Measurements from ENCODE around the gene LNX1.

LNX1 gene

GRCh38 chr4:53599632-53600031 lies 8.3 kb upstream of the LNX1 start:
- DNase-seq (ENCODE audit: low read depth in 2 of 2, low spot score in 1 of 2): no peak

- DNase-seq (ENCODE audit: low read depth in 2 of 2, low spot score in 1 of 2): no peak
These were observed 7.6 kb upstream of the LNX1 start for GRCh38 chr4:53598901-53599300.

DNA sequence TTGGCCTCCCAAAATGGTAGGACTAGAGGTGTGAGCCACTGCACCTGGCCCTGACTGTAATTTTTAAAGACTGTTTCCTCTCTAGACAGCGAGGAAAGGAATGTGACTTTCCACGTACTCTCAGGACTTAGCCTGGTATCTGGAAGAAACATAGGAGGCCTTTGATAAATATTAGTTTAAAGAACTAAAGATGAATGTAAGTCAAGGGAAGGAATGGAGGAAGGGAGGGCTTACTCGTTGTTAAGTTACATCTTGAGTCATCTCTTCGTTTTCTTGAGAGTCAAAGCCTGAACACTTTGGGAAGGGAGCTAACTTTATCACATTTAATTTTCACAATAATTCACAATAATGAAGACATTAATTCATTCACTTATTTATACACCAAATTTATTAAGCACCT lies 7.2 kb upstream of the LNX1 start:
- DNase-seq (ENCODE audit: low read depth in 2 of 2, low spot score in 1 of 2): no peak

- no peak for DNase-seq (ENCODE audit: low read depth in 2 of 2, low spot score in 1 of 2)
These were observed 5.6 kb upstream of the LNX1 start for GRCh38 chr4:53596901-53597300.

GRCh38 chr4:53595834-53596233 lies 4.5 kb upstream of the LNX1 start:
- DNase-seq (ENCODE audit: low read depth in 2 of 2, low spot score in 1 of 2): no peak

DNA sequence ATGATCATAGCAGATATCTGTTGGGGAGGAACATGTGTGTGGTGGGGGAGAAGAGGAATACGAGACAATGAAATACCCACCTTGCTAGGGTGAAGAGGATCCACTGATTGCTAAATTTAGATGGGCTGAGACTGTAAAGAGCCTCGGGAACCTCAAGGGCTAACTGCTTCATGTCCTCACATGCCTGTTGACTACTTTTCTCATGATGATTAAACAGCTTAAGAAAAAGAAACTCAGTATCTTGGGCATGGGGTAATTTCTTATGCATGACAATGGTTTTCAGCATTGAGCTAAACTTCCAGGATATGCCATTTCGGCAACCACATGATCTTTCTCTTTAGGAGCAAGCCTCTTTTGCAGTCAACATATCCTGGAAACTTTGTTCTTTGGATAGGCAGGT lies 3.9 kb upstream of the LNX1 start:
- no peak for DNase-seq (ENCODE audit: low read depth in 2 of 2, low spot score in 1 of 2)

DNA sequence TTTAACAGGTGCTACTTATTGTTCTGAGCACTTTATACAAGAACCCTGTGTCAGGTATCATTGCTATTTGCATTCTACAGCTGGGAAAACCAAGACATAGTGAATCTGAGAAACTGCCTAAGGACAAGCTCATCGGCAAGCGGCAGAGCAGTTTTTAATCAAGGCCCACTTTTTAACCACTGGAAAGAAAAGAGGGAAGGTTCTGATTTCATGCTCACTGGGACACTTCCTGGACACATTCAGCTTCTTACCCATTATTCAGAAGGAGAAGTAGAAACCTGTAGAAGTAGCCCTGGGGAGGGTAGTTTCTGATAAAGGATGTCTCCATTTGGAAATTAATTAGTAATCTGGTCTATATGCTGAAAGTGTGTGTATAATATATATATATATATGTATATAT lies 2.5 kb upstream of the LNX1 start:
- DNase-seq (ENCODE audit: low read depth in 2 of 2, low spot score in 1 of 2): no peak

DNA sequence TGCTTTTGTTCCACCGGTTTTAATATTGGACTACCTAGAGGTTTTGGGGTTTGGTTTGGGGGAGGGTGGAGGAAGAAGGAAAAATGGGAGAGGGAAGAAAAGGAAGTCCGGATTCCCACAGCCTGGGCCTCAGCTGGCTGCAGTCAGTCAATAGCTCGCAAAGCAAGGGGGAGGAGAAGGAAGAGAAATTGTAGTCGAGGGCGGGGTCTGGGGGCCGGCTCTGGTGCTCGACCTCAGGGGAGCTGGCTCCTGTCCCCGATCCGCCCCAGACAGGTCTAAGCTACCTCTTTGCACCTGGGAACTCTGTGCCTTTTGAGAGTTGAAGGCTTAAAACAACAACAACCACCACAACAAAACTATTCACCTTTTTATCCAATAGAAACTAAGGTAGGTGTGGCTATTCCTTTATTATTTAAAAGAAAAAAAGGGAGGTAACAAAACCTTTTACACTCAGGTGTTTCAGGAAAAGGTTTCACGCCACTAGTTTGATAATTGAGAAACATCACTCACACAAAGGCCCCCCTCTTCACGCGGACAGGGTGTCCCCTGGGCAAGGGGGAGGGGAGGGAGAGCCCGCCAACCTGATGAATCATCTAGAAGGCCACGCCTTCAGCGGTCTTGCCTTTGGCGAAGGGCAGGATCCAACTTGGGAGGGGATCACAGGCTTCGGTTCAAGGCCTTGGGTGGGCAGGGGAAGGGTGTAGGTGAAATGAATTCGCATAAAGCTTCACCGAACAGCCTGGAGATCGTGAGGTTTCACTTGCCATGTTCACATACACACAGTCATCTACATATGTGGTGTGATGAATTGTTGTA lies 1.6 kb upstream of the LNX1 start:
- no peak for DNase-seq (ENCODE audit: low read depth in 2 of 2, low spot score in 1 of 2)

GRCh38 chr4:53592122-53592521 lies 836 bp upstream of the LNX1 start:
- DNase-seq (ENCODE audit: low read depth in 2 of 2, low spot score in 1 of 2): no peak

- no peak for DNase-seq (ENCODE audit: low read depth in 2 of 2, low spot score in 1 of 2)
These were observed 1.1 kb downstream of the LNX1 start for GRCh38 chr4:53590187-53590586.

DNA sequence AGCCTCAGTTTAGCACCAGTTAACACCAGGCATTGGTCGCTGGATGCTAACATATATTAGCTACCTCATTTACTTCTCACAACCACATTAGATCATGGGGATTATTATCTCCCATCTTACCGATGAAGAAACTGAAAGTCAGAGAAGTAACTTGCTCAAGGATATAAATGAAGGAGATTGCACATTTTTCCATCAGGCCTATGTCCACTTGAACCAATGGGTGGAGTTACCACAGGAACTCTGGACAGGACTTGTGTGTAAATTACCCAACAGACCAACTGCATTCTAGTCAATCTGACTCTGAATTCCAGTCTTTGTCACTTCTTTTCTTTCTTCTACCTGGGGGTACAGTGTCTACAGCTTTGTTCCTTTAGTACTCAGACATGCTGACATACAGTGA lies 1.8 kb downstream of the LNX1 start:
- DNase-seq (ENCODE audit: low read depth in 2 of 2, low spot score in 1 of 2): no peak

DNA sequence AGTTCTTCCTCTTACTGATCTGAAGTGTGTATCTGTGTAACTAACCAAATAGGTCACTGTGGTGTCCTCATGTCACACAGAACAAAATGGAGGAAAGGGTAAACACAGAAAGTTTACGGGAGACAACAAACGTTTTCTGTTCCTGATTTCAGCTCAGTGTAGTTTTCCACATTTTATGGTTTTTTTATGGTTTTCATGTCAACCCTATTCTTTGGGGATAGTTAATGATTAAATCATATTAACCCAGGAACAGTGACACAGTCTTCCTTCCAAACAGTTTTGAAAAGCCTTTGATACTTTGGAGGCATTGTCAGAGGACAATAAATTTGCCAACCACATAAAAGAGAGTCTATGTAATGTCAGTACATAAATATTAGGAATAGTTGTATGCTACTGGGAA lies 4.2 kb downstream of the LNX1 start:
- no peak for DNase-seq (ENCODE audit: low read depth in 2 of 2, low spot score in 1 of 2)

GRCh38 chr4:53586121-53586816 lies 5.0 kb downstream of the LNX1 start:
- no peak for DNase-seq (ENCODE audit: low read depth in 2 of 2, low spot score in 1 of 2)

DNA sequence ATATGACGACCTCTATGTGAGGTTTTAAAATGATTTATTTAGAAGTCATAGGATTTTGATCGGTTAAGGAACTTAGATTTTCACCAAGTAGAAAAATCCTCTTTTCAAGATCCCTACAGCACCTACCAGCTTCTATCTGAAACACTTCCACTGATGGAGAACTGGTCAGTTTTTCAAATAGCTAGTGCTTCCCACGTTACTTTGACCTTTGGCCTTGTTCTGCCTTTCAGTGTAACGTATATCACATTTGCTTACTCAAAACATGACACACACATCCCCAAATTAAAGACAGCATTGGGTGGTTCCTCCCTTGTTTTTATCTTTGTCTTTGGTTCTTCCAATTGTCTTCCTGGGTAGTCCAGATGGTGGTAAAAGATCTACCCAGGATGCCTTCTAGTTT lies 6.6 kb downstream of the LNX1 start:
- no peak for DNase-seq (ENCODE audit: low read depth in 2 of 2, low spot score in 1 of 2)

GRCh38 chr4:53583513-53583912 lies 7.8 kb downstream of the LNX1 start:
- DNase-seq (ENCODE audit: low read depth in 2 of 2, low spot score in 1 of 2): no peak

- DNase-seq (ENCODE audit: low read depth in 2 of 2, low spot score in 1 of 2): no peak
These were observed 9.1 kb downstream of the LNX1 start for GRCh38 chr4:53582194-53582593.

DNA sequence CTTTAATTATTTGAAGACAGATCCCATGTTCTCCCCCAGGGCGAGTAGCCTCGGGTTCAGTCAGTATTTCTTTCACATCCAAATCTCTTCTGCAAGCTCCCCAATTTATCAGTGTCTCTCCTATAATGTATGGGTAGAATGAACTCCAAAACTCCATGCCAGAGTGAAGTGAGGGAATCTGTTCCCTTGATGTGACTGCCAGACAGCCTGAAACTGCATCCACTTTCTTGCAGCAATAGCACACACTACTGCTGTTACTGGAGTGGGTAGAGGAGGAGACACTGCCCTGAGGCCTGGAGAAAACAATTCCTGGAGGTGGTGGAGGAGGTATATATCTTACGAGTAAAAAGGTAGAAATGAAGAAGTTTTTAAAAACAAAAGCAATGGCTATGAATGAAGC lies 11.0 kb downstream of the LNX1 start:
- no peak for DNase-seq (ENCODE audit: low read depth in 2 of 2, low spot score in 1 of 2)

- DNase-seq (ENCODE audit: low read depth in 2 of 2, low spot score in 1 of 2): no peak
These were observed 11.5 kb downstream of the LNX1 start for GRCh38 chr4:53579826-53580225.

DNA sequence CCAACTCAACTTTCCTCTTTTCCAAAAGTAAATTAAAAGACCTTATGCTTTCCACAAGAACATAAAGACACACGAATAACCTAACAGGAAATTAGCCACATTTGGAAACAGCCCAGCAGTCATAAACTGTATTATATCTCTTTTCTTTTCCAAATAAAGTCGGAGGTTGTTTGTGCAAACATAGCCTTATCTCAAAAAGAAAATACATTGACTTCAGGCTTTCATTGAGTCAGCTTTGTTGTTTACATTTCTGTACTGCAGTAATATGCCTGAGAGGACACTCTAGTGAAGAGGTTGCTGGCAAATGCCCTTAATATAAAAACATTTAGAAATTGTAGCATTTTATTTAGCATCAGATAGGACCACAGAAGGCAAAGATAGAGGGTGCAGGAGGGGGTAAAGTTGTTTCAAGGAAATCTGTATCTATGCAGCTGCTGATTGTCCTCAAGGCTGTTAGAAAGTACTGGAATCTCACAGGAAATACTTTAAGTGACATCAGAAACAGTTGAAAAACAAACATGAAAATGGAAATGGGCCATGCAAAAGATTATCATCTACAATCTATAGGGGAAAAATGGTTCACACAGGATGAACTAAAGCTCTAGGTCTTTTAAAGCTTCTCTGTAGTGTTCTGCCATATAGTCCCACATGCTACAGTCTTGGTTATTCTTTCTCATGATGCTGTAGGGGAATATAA lies 14.5 kb downstream of the LNX1 start:
- no peak for DNase-seq (ENCODE audit: low read depth in 2 of 2, low spot score in 1 of 2)

DNA sequence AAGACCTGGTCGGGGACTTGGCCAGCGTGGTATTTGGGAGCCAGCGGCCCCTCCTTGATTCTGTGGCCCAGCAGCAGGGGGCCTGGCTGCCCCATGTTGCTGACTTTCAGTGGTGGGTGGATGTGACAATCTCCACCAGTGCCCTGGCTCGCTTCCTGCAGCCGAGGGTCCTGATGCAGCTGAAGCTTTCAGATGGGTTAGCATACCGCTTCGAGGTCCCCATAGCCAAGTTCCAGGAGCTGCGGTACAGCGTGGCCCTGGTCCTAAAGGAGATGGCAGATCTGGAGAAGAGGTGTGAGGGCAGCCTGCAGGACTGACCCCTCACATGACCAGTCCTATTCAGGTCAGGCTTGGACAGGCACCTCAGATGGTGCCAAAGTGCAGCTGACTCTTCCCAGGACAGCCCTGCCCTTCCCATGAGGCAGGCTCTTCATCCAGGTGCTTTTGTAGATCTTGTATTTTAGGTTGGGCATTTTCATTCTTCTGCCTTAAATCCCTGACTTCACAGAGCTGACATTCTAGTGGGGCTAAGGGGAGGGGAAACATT lies 15.1 kb downstream of the LNX1 start:
- no peak for DNase-seq (ENCODE audit: low read depth in 2 of 2, low spot score in 1 of 2)

DNA sequence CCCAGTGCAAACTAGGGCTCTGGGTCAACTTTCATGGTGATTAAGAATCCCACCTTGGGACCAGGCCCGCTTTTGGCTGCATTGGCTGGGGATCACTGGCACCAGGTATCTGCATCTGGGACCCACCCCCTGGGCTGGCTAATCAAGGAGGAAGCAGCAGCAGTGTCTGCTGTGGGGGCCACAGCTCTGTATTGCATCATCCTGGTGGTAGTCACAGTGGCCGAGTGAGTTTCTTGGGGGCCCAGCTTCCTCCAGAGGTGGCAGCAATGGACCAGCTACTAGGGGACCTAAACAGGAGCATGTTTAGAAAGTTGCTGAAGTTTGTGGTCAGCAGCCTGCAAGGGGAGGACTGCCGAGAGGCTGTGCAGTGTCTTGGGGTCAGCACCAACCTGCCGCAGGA lies 15.7 kb downstream of the LNX1 start:
- no peak for DNase-seq (ENCODE audit: low read depth in 2 of 2, low spot score in 1 of 2)

DNA sequence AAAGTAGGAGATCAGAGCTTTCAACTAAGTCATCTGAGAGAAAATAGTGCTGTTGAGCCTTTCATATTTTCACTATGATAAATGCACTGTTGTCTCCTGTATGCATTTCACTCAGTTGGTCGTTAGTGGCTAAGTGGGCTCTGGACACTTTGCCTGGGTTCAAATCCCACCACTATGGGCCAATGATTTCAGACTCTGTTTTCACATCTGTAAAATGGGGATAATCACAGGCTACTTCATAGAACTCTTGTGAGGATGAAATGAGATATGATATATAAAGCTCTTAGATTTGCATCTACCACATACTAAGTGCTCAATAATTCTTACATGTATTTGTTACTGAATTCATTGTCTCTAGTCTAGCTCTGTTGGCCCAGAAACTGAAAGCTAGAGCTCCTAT lies 16.8 kb downstream of the LNX1 start:
- DNase-seq (ENCODE audit: low read depth in 2 of 2, low spot score in 1 of 2): no peak
